NCI-H2227 (cell line): Measurements from ENCODE around the gene HMCN2.
"Not testable (repeated sequence)": the region's sequence is repeated elsewhere in the genome, so short reads cannot be mapped to it uniquely, and the experiment has no call there.

Source experiments
- DNase-seq: peaks from one replicate; lab custom pipeline; 2025; ENCODE audit not compliant: unreplicated experiment; lab: John Stamatoyannopoulos, UW

Gene HMCN2

GRCh38 chr9:130327781-130328348, 62.3 kb downstream of the HMCN2 start:
- no peak for DNase-seq

- DNase-seq: no peak
Observed at GRCh38 chr9:130328349-130328801, 62.8 kb downstream of the HMCN2 start.

GRCh38 chr9:130329061-130329460, 63.5 kb downstream of the HMCN2 start:
- DNase-seq: no peak

GRCh38 chr9:130330202-130330862, 64.8 kb downstream of the HMCN2 start:
- DNase-seq: no peak

- no peak for DNase-seq
Observed at GRCh38 chr9:130331061-130331460, 65.5 kb downstream of the HMCN2 start.

GRCh38 chr9:130331573-130331972, 66.0 kb downstream of the HMCN2 start:
- no peak for DNase-seq

GRCh38 chr9:130332384-130332926, 66.9 kb downstream of the HMCN2 start:
- no peak for DNase-seq

GRCh38 chr9:130333041-130333711, 67.6 kb downstream of the HMCN2 start:
- DNase-seq: no peak

- DNase-seq: no peak
Observed at GRCh38 chr9:130333712-130334062, 68.1 kb downstream of the HMCN2 start.

GRCh38 chr9:130334915-130335314, 69.4 kb downstream of the HMCN2 start:
- DNase-seq: no peak

GRCh38 chr9:130336027-130336610, 70.6 kb downstream of the HMCN2 start:
- DNase-seq: no peak

- DNase-seq: no peak
Observed at GRCh38 chr9:130336885-130337284, 71.3 kb downstream of the HMCN2 start.

- DNase-seq: no peak
Observed at GRCh38 chr9:130337318-130337717, 71.8 kb downstream of the HMCN2 start.

GRCh38 chr9:130337784-130338380, 72.3 kb downstream of the HMCN2 start:
- DNase-seq: no peak

GRCh38 chr9:130338891-130339290, 73.3 kb downstream of the HMCN2 start:
- not testable (repeated sequence) for DNase-seq

- no peak for DNase-seq
Observed at GRCh38 chr9:130339306-130339705, 73.7 kb downstream of the HMCN2 start.

GRCh38 chr9:130340011-130340410, 74.5 kb downstream of the HMCN2 start:
- DNase-seq: no peak

GRCh38 chr9:130340557-130340956, 75.0 kb downstream of the HMCN2 start:
- DNase-seq: not testable (repeated sequence)

- no peak for DNase-seq
Observed at GRCh38 chr9:130341128-130341527, 75.6 kb downstream of the HMCN2 start.

- DNase-seq: no peak
Observed at GRCh38 chr9:130341839-130342713, 76.5 kb downstream of the HMCN2 start.
